HG02610 (cell line): ENCODE data around the gene MAML2.

Source experiments
- ATAC-seq: cut with Tn5 transposase; IDR thresholded peaks from one replicate; pipeline ENCODE4 v1.9.1; 2021; ENCODE audit warnings: mild to moderate bottlenecking, moderate library complexity; ENCODE audit not compliant: unreplicated experiment

MAML2 gene

DNA sequence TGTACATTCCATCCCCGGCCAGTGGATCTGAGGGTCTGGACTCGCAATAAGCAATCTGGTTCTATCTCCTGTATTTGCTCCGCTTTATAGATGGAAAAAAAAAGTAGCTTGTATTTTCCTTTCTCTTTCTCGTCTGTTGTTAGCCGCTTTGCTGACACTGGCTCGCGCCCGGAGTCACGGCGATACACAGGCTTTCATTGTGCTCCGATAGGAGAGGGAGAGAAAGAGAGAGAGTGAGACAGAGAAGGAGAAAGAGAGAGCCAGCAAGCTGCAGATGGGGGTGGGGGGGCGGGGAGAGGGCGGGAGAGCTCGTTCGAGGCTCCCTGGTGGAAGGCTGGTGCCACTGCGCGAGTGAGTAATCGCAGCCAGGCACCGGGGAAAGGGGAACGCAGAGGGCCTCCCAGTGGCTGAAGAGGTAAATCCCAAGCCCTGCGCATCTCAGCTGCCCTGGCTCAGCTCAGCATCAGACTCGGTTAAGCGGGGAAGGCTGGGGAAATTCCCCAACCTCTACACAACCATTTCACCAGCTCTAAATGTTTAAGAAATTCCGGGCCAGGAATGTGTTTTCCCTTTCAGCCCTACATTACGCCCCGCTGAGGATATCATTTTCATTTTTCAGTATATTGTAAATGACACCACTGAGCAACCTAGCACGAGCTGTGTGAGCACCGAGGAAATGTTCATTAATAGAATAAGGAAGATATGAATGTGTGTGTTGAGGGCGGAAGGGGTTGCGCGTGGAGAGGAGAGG, at the start of gene MAML2:
TSS of gene MAML2 (minus strand) at position 235 of the 751 bp plus-strand sequence. CDS start 1,300 bp downstream, outside the sequence.
- ATAC-seq = peak; percentile 83

- no peak for ATAC-seq
These were observed 48.8 kb upstream of the MAML2 start for GRCh38 chr11:96391698-96392307.

DNA sequence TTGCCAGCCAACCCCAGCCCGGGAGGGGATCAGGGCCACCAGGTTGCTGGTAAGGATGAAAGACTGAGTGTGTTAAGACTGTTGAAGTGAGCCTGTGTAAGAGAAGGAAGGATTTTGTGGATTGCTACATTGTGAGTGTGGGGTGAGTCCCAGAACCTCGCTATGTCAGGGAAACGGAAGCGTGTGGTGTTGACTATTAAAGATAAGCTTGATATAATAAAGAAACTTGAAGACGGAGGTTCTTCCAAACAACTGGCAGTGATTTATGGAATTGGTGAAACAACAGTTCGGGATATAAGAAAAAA, 47.4 kb upstream of the MAML2 start:
- no peak for ATAC-seq

GRCh38 chr11:96389720-96390487, 46.9 kb upstream of the MAML2 start, which contains the start of the genes CCDC82 and JRKL:
Gene CCDC82 (minus strand): TSS chr11:96389912. CDS start chr11:96384747, 5,165 bp downstream.
Gene JRKL (plus strand): TSS chr11:96390013. CDS start chr11:96390650, 637 bp downstream.
- ATAC-seq = peak; percentile 94

- peak; percentile 44 for ATAC-seq
These were observed 46.1 kb upstream of the MAML2 start for GRCh38 chr11:96388891-96389719.

- ATAC-seq = no peak
These were observed 42.2 kb upstream of the MAML2 start for GRCh38 chr11:96385187-96385586.

- no peak for ATAC-seq
These were observed 41.2 kb upstream of the MAML2 start for GRCh38 chr11:96384156-96384555.

DNA sequence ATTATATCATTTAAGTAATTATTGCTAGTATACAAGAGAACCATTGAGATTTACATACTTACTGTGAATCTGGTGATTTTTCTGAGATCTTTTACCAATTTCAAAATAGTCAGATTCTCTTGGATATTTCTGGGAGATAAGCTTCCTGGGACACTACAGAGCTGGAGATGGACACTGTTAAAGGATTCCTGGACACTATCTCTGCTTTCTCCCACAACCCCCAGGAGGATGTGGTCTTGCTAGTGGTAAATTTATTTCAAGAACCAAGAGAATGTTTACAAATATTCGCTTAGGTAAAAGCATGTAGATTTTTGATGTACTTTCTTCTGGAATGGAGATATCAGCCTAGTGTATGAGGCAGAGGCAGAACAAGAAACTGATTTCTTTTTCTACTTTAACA, 33.8 kb upstream of the MAML2 start:
- no peak for ATAC-seq

- ATAC-seq = no peak
These were observed 30.8 kb upstream of the MAML2 start for GRCh38 chr11:96373826-96374225.

DNA sequence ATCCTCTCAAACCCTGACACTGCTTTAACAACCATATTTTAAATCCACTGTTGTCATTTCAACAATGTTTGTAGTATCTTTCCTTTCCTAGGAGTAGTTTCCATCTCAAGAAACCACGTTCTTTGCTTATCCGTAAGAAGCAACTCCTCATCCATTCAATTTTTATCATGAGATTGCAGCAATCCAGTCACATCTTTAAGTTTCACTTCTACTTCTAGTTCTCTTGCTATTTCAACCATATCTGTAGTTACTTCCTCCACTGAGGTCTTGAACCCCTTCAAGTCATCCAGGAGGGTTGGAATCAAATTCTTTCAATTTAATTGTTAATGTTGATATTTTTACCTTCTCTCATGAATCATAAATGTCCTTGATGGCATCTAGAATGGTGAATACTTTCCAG, 24.3 kb upstream of the MAML2 start:
- ATAC-seq = no peak

DNA sequence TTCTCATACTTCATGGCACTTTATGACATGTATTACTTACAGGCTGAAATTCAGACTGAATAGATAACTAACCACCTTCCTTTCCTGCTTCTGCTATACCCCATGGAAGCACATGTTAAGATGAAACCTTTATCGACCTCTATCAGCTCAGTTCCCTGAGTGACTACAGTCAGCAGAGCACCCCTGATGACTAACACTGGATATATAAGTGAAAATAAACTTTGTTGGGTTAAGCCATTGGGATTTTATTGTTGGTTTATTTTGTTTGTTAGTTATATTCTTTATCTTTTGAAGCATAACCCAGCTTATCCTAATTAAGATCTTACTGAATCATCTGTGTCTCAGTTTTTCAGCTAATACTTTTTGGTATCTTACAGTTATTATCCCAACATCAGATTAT, 23.0 kb upstream of the MAML2 start:
- no peak for ATAC-seq

GRCh38 chr11:96365493-96365892, 22.5 kb upstream of the MAML2 start:
- no peak for ATAC-seq

DNA sequence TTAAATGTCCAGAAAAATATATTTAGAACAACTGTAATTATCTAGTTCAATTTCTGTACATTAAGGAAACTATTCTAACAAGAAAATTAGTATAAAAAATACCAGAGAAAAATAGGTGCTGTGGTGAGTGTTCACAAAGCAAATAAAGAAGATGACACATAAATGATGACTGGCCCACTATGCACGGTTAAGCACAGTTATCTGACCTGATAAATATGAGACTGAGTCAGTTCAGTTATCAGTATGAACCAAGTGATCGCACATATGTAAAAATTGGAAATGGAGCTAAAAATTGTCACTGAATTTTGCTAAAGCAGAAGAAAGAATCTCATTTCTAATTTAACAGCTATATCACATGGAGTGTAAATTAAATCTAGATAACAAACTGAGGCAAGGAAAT, 18.8 kb upstream of the MAML2 start:
- peak; percentile 50 for ATAC-seq

- no peak for ATAC-seq
These were observed 15.3 kb upstream of the MAML2 start for GRCh38 chr11:96358321-96358720.

DNA sequence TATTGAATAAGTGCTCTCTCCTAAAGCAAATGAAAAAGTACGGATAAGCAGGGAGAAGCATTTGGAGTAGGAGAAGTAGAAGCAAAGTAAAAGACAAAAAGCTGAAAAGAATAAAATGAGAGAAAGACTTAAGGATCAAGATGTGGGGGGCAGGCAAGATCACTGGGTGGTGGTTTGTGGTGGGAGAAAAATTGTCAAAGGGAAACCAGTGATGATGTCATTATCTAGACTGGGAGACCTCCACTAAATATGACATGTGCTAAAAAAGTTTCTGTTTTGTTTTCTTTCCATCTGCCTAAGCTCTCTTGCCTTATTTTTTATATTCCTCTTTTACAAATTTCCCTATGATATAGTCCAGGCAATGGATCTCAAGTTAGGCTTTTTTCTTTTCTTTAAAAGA, 14.8 kb upstream of the MAML2 start:
- no peak for ATAC-seq

GRCh38 chr11:96356848-96357247, 13.9 kb upstream of the MAML2 start:
- ATAC-seq = no peak

DNA sequence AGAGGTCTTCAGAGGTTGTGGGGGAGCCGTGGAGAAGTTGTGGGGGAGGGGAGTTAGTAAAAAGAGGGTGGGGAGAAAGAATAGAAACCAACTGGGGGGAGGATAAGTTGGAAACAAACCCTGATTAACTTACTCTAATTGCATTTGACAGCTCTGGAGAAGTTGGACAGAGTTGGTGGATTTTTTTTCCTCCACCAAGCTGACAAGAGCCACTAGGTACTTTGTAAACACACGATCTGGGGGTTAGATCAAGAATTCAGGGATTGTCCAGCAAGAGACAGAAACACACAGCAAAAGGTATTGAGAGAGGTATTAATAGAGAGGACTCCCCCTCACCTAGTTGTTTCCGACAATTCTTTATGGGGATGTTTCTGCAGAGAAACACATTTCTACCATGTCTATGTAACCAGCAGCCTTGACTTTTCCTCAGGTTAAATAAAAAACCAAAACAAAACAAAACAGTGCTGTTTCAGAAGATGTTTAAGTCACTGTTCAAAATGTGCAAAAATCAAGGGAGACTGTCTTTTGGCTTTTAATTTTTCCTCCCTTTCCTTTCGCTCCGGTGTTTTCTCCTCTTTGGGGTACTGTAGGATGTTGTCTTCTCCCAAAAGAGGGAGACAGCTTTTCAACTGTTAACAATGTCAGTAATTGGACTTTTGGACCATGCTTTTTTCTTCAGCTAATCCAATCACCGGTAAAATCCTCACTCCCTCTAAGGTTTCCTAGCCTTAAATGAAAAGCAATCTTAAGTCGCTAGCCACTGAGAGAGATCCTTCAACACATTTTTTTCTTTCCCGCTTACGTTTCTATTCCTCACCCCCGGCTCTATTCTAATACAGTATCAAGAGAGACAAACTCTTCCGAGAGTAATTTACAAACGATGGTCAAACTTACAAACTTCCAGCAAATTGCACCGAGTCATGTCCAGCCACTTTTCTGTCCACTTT, 708 bp downstream of the MAML2 start:
- no peak for ATAC-seq

- no peak for ATAC-seq
These were observed 1.6 kb downstream of the MAML2 start for GRCh38 chr11:96341211-96342013.

DNA sequence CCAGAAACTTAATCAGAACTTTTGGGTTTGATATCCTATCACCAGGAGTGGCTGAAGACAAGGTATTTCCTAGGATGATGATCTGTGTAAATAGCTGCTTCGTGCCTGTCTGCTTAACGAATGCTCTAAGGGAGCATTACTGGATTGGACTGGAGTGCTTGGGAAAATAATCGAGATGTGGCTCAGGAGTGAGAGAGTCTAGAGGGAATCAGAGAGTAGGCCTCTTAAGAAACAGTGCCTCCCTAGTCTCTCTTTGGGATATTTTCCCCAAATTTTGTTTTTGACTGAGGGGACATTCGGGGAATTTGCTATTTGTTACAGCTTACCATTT, 2.5 kb downstream of the MAML2 start:
- ATAC-seq = no peak
